Measurements from ENCODE around the gene TBCD.

- no peak for TF ChIP-seq POLR2A (IDR thresholded peaks at IDR 0.05)
- TF ChIP-seq, protein P1, sequence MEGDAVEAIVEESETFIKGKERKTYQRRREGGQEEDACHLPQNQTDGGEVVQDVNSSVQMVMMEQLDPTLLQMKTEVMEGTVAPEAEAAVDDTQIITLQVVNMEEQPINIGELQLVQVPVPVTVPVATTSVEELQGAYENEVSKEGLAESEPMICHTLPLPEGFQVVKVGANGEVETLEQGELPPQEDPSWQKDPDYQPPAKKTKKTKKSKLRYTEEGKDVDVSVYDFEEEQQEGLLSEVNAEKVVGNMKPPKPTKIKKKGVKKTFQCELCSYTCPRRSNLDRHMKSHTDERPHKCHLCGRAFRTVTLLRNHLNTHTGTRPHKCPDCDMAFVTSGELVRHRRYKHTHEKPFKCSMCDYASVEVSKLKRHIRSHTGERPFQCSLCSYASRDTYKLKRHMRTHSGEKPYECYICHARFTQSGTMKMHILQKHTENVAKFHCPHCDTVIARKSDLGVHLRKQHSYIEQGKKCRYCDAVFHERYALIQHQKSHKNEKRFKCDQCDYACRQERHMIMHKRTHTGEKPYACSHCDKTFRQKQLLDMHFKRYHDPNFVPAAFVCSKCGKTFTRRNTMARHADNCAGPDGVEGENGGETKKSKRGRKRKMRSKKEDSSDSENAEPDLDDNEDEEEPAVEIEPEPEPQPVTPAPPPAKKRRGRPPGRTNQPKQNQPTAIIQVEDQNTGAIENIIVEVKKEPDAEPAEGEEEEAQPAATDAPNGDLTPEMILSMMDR (IDR thresholded peaks at IDR 0.05) = no peak
These were observed 141.9 kb downstream of the TBCD start for GRCh38 chr17:82893779-82894178.

Data from breast epithelium (tissue), 3 donors.